ENCODE results near the gene GPR25. TPM values are rescaled to one million over a fixed set of nuclear protein-coding genes. Genes with fewer than 3 reads are reported as not detected.

GPR25 gene
- total RNA-seq, 1 donor: not detected

DNA sequence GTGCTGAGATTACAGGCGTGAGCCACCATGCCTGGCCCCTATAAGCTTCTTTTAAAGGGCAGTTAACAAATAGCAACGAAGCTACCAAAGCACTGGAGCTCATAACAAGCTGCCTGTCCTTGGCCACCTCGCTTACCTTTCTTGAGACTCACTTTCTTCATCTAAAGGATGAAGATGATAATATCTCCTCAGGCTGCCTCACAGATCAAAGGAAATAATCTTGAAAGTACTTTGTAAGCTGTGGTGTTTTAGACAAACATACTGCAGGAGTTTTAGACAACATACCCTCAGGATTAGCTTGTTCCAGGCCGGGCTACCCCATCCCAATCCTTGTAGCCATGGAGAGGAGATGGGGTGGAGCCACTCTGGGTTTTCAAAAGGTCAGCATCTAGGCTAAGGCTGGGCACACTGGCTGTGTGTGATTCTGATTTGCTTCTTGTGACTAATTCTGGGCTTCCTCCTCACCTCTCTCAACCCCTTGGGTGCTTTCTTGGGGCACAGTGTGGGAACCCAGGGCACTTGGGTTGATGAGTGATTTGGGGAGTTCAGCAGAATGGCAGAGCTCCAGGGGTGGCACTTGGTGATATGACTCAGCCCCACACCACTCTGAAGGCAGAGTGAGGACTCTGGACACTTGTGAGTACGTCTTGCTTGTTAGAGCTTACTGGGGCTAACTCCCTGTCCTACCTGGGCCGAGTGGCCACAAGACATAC lies 5.2 kb downstream of the GPR25 start:
- no peak for DNase-seq (ENCODE audit: low read depth)
- TF ChIP-seq CTCF (IDR thresholded peaks at IDR 0.05; ENCODE audit: insufficient read depth, low read depth, low read length): no peak

DNA sequence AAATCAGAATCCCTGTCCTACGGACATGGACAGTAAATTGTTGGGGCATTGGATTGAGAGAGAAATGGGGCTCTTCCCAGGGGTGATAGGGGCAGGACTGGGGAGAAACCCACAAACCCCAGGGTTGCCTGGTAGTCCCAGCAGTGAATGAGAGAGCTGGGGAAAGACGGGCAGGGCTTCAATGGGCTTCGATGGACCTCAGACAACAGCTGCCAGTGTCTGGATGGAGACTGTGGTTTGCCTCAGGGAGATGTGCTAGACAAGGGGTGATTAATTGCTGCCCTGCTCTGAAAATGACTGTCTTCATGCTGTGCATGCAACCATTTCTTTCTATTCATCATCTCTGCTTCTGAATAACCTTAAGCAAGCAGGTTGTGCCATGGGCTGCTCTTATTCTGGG lies 7.4 kb downstream of the GPR25 start:
- TF ChIP-seq CTCF (IDR thresholded peaks at IDR 0.05; ENCODE audit: insufficient read depth, low read depth, low read length): no peak
- H3K4me3 ChIP-seq (ENCODE audit: low read depth, low read length): no peak overlapping the region
- no peak for DNase-seq (ENCODE audit: low read depth)

More for the DNA sequence above, 5.2 kb downstream of the GPR25 start:
- H3K4me3 ChIP-seq (ENCODE audit: low read depth, low read length): no peak overlapping the region

DNA sequence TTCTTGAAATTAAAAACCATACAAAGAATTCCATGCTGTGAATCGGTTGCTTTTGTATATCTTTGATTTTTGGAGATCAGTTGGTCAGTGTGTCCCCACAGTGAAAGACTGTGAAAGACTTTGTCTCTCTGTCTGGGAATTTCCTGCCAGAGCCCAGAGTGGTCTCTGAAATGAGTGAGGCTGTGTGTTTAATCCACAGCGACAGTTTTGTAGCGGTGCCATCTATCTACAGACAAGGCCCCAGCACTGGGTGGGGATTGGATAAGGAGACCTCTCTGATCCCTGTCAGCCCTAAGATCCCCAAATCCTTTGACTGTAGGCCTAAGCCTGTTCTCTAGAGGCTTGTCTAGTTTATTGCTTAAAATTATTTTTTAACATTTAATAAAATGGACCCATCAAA lies 10.3 kb downstream of the GPR25 start:
- no peak overlapping the region for H3K4me3 ChIP-seq (ENCODE audit: low read depth, low read length)

DNA sequence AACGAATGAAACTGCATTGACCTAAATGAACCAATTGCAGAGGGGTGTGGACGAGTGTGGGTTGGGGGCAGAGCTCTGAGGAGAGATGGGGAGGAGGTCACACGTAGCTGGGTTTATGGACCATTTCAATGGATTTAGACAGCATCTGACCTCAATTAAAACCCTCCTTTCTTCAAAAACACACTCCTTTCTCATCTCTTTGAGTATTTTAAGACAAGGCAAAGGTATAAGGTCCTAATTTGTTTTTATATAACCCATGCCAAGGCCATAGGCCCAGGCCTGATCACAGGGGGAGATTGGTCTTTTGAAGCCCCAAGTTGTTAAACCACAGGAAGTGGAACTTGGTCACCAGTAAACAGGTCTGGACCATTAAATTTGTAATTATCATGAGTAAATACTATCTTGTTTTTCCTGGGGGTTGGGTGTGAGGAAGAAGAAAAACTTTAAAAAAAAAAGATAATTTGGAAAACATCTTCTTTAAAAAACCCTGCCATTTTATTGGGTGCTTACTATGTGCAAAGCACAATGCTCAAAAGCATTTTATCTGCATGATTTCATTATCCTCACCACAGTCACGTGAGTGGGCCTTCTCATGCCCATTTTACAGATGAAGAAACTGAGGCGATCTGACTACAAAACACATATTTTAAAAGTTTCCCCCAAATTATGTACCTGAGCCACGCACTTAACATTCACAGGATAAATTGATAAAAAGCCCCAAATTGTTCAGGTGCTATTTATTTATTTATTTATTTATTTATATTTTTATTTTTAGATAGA lies 13.0 kb downstream of the GPR25 start:
- DNase-seq (ENCODE audit: low read depth): no peak
- no peak overlapping the region for H3K4me3 ChIP-seq (ENCODE audit: low read depth, low read length)
- TF ChIP-seq CTCF (IDR thresholded peaks at IDR 0.05; ENCODE audit: insufficient read depth, low read depth, low read length): no peak

More for the DNA sequence above, 10.3 kb downstream of the GPR25 start:
- no peak for DNase-seq (ENCODE audit: low read depth)
- no peak for TF ChIP-seq CTCF (IDR thresholded peaks at IDR 0.05; ENCODE audit: insufficient read depth, low read depth, low read length)

GRCh38 chr1:200886594-200886993 lies 13.8 kb downstream of the GPR25 start:
- DNase-seq (ENCODE audit: low read depth): no peak
- no peak overlapping the region for H3K4me3 ChIP-seq (ENCODE audit: low read depth, low read length)
- no peak for TF ChIP-seq CTCF (IDR thresholded peaks at IDR 0.05; ENCODE audit: insufficient read depth, low read depth, low read length)

DNA sequence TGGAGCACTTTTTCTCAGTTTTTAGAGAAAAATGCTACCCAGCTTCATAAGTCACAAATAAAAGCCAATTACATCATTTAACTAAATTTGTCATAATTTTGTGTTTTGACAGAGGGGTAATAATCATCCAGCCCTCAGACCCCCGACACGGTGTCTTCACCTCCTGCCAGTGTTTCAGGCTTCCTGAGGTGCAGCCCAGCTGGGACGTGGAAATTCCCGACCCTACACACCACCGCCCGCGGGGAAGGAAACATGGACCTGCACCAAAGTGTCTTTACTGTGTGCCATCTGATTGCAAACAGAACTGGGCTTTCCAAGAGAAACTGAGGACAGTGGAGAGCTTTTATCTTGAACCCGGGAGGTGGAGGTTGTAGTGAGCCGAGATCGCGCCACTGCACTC lies 14.3 kb downstream of the GPR25 start:
- DNase-seq (ENCODE audit: low read depth): no peak
- H3K4me3 ChIP-seq (ENCODE audit: low read depth, low read length): no peak overlapping the region
- no peak for TF ChIP-seq CTCF (IDR thresholded peaks at IDR 0.05; ENCODE audit: insufficient read depth, low read depth, low read length)

All from fibroblast of villous mesenchyme (primary cell).